Subcutaneous adipose tissue (tissue), 4 donors: ENCODE measurements around the gene COMMD3. TPM values are rescaled to one million over a fixed set of nuclear protein-coding genes. Genes with fewer than 3 reads are reported as not detected.

ENCODE experiments used
- total RNA-seq, 4 donors: library from RNA; depleted of rRNA; stranded (reverse); fragments of >200 nt; gene quantifications; one replicate each; pipeline ENCODE4 v1.1.0, GENCODE V29; 2016
- TF ChIP-seq, protein P1 (sequence below): fragments of 450-650 bp; IDR thresholded peaks from one replicate; pipeline ENCODE4 v1.5.1; 2016; ENCODE audit warnings: low read depth, mild to moderate bottlenecking, control low read depth, antibody characterized with exemption, moderate library complexity

The COMMD3 gene
- total RNA-seq, 4 donors from 2014 or later = 25.6 to 38.3 (median 31.6) TPM

DNA sequence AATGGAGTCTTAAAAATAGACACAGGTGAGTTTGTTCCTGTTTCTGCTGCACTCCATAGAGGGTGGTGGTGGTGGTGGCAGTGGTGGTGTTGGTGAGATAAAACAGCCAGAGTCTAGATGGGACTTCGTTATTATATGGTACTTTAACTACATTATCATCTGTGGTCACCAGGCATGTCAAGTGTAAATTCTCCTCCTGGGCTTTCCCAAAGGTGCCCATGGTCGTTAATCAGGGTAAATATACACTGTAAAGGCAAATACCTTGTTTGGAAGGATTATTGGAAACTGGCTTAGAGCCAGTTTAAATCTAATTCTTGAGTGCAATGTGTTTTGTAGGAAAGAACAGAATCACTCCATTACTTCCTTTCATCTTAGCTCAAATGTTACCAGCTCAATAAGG, 21.5 kb upstream of the COMMD3 start:
- TF ChIP-seq, protein P1, sequence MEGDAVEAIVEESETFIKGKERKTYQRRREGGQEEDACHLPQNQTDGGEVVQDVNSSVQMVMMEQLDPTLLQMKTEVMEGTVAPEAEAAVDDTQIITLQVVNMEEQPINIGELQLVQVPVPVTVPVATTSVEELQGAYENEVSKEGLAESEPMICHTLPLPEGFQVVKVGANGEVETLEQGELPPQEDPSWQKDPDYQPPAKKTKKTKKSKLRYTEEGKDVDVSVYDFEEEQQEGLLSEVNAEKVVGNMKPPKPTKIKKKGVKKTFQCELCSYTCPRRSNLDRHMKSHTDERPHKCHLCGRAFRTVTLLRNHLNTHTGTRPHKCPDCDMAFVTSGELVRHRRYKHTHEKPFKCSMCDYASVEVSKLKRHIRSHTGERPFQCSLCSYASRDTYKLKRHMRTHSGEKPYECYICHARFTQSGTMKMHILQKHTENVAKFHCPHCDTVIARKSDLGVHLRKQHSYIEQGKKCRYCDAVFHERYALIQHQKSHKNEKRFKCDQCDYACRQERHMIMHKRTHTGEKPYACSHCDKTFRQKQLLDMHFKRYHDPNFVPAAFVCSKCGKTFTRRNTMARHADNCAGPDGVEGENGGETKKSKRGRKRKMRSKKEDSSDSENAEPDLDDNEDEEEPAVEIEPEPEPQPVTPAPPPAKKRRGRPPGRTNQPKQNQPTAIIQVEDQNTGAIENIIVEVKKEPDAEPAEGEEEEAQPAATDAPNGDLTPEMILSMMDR = no peak

DNA sequence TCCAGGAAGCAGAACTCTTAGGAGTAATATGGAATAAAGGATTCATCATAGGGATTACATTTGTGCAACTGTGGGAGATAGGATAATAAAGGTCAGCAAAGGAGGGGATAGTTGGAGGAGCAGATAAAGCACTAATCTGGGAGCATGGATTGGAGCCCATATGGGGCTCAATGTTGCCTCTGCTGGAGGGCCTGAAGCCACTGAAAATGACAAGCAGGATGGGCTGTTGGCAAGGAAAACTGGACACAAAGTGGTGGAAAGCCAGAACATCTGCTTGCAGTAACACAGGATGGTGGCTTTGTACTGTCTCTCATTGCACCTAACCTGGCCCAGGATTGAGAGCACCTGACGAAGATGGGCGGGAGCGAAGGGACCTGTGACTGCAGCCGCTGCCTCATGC, 15.0 kb upstream of the COMMD3 start:
- TF ChIP-seq, protein P1 = no peak

DNA sequence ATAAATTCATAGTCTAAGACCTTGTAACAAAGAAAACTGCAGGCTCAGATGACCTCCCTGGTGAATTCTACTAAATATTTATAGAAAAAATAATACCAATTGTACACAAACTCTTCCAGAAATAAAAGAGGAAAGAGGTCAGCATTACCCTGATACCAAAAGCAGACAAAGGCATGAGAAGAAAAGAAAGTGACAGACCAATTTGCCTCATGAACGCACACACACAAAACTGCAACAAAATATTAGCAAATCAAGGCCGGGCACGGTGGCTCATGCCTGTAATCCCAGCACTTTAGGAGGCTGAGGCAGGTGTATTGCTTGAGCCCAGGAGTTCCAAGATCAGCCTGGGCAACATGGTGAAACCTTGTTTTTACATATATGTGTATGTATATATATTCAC, 12.7 kb upstream of the COMMD3 start:
- TF ChIP-seq, protein P1 = no peak

DNA sequence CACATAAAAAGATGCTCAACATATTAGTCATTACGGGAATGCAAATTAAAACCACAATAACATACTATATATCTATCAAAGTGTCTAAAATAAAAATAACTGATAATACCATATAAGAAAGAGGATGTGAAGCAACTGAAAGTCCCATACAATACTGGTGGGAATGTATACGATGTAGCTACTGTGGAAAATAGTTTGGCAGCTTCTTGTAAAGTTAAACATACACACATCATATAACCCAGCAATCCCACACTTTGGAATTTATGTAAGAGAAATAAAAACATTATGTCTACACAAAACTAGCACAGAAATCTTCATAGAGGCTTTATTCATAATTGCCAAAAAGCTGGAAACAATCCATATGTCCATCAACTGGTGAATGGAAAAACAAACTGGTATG, 10.5 kb upstream of the COMMD3 start:
- TF ChIP-seq, protein P1 = no peak

DNA sequence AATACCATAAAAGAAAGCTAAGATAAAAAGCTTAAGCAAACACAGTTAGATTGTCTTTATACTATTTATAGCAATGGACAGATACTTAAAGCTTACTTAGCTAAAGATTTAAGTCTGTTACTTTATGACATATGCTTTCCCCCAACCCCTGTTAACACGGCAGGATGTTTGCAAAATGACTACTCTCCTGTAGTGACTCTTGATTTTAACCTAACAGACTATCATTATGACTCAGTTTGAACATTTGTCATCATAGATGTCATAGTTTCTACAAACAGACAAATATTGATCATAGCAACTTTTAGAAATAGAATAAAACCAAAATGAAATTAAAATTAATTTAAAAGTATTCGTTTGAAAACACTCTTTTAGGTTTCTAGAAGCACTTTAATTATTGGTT, 7.8 kb upstream of the COMMD3 start:
- TF ChIP-seq, protein P1 = no peak

DNA sequence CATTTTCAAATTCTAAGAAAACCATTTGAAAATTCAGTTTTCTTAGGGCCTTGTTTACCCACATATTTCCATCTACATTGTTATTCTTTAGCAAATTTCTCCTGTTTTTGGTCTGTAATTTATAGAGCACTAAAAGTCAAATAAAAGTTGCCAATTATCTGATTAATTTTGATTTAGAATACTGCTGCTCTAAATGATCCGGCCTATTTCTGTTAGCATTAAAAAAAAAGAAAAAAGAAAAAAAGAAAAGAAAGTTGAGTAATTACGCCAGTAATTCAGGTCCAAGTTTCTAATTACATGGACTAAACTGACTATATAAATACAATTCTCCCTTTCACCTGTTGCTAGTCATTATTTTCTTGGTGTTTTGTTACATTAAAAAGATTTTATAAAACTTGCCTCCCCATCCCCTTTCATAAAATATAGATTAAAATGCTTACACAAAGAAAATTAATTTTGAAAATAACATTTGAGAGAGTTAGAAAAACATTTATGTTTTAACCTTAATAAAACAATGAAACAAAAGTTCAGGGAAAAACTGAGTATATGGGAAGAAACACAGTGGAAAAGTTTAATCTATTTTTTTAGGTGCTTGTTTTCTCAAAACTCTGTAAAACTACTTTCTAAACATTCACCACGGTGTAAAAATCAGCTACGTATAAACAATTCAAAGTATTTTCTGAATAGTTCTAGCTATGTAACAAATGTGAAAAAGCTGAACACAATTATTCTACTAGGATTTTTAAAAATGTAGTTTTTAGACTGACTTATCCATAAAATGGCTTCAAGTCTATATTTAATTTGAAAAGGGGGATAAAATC, 6.8 kb upstream of the COMMD3 start:
- TF ChIP-seq, protein P1 = no peak

DNA sequence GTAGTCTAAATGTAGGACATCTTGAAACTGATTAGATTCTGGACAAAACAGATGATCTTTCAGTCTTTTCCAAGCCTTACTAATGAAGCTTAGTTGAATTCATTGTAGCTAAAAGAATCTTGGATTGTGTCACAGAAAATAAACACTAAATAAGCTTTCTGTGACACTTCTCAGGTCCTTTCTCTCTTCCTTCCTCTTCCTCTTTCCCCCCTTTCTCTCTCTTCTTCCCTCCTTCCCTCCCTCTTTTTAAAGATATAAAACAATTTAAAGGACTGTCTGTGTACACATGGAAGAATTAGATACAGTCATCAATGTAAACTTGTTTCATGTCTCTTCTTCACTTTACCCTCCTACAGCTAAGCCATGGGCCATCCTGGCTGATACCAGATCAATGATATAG, 5.3 kb upstream of the COMMD3 start:
- TF ChIP-seq, protein P1 = no peak
